ENCODE results near the gene MCOLN1.
"Not testable (repeated sequence)": the region's sequence is repeated elsewhere in the genome, so short reads cannot be mapped to it uniquely, and the experiment has no call there.

The MCOLN1 gene

GRCh38 chr19:7575434-7576040 is 53.1 kb downstream of the MCOLN1 start:
- DNase-seq (ENCODE audit: low read depth), result no peak

DNA sequence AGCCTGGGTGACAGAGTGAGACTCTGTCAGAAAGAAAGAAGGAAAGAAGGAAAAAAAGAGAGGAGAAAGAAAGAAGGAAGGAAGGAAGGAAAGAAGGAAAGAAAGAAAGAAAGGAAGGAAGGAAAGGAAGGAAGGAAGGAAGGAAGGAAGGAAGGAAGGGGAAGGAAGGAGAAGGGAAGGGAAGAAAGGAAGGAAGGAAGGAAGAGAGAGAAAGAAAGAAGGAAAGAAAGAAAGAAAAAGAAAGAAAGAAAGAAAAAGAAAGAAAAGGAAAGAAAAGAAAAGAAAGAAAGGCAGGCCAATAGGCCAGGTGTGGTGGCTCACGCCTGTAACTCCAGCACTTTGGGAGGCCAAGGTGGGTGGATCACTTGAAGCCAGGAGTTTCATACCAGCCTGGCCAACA is 55.0 kb downstream of the MCOLN1 start:
- DNase-seq (ENCODE audit: low read depth), result not testable (repeated sequence)

GRCh38 chr19:7578127-7578526 is 55.7 kb downstream of the MCOLN1 start:
- no peak for DNase-seq (ENCODE audit: low read depth)

DNA sequence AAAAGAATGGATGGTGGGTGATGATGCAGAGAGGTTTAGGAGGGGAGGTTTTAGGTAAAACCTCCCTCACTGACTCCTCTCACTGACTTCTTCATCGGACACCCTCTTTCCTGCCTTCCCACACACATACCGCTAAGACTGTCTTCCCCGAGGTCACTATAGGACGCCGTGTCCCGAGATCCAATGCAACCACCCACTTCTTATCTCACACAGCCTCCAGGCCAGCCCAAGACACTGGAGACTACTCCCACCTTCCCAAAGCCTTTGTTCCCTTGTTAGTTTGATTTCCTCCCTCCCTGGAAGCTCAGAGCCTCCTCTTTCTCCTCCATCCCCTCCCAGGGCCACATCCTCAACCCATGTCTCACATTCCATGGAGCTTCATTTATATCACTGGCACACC is 56.8 kb downstream of the MCOLN1 start:
- no peak for DNase-seq (ENCODE audit: low read depth)

- no peak for DNase-seq (ENCODE audit: low read depth)
Measured at GRCh38 chr19:7582446-7582845, 60.0 kb downstream of the MCOLN1 start.

Measured in activated T-cell treated with anti-CD3 and anti-CD28 coated beads for 48 hours (primary cell).